ENCODE measurements around the gene RALB. TPM values are rescaled to one million over a fixed set of nuclear protein-coding genes. Genes with fewer than 3 reads are reported as not detected.
A peak's percentile ranks its signal among the peaks of the same experiment; 100 is the strongest.

Gene RALB
- total RNA-seq, 1 experiment from 2014 or later: 17.1 TPM

GRCh38 chr2:120288016-120288373 lies 35.3 kb downstream of the RALB start:
- H3K4me3 Mint-ChIP-seq: no peak overlapping the region
- peaks cover 3% of the 10 kb centered on the region; the same call in 1 of the 2 replicates for H3K36me3 Mint-ChIP-seq
- H3K9me3 Mint-ChIP-seq: no peaks in the 10 kb centered on the region
- no peak for TF ChIP-seq GABPB1 (CRISPR knock-in tag; IDR thresholded peaks at IDR 0.05)
- TF ChIP-seq, protein P1, sequence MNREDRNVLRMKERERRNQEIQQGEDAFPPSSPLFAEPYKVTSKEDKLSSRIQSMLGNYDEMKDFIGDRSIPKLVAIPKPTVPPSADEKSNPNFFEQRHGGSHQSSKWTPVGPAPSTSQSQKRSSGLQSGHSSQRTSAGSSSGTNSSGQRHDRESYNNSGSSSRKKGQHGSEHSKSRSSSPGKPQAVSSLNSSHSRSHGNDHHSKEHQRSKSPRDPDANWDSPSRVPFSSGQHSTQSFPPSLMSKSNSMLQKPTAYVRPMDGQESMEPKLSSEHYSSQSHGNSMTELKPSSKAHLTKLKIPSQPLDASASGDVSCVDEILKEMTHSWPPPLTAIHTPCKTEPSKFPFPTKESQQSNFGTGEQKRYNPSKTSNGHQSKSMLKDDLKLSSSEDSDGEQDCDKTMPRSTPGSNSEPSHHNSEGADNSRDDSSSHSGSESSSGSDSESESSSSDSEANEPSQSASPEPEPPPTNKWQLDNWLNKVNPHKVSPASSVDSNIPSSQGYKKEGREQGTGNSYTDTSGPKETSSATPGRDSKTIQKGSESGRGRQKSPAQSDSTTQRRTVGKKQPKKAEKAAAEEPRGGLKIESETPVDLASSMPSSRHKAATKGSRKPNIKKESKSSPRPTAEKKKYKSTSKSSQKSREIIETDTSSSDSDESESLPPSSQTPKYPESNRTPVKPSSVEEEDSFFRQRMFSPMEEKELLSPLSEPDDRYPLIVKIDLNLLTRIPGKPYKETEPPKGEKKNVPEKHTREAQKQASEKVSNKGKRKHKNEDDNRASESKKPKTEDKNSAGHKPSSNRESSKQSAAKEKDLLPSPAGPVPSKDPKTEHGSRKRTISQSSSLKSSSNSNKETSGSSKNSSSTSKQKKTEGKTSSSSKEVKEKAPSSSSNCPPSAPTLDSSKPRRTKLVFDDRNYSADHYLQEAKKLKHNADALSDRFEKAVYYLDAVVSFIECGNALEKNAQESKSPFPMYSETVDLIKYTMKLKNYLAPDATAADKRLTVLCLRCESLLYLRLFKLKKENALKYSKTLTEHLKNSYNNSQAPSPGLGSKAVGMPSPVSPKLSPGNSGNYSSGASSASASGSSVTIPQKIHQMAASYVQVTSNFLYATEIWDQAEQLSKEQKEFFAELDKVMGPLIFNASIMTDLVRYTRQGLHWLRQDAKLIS (CRISPR knock-in tag; IDR thresholded peaks at IDR 0.05; ENCODE audit: borderline replicate concordance): no peak
- TF ChIP-seq MAX (CRISPR knock-in tag; IDR thresholded peaks at IDR 0.05): no peak
- no peak for TF ChIP-seq ATF6 (CRISPR knock-in tag; IDR thresholded peaks at IDR 0.05)
- no peak for TF ChIP-seq ZNF416 (CRISPR knock-in tag; IDR thresholded peaks at IDR 0.05)
- TF ChIP-seq, protein P2, sequence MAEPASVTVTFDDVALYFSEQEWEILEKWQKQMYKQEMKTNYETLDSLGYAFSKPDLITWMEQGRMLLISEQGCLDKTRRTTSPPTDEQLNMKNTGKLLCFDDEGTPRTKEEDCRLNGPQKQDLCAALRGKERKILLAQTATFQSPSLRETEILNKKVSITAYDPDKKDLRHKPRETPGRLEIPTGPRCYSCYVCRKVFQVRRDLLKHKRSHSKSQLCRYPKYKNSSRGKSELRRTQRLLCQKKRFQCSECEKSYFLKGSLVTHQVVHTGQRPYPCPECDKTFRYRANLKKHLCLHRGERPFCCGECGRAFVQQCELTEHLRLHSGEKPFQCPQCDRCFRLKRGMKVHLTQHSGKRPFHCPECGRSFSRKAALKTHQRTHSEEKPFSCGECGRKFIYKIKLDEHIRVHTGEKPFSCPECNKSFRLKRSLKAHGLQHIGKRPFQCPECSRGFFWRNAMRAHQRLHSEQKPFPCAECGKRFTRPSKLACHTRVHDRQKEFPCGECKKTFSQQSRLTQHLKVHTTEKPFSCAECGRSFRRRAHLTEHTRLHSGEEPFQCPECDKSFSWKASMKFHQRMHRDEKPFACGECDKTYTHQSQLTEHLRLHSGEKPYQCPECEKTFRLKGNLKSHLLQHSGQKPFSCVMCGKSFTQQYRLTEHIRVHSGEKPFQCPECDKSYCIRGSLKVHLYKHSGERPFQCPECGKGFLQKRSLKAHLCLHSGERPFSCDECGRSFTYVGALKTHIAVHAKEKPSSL (CRISPR knock-in tag; conservative IDR thresholded peaks at IDR 0.05): no peak
- no peak for TF ChIP-seq STAT6 (CRISPR knock-in tag; conservative IDR thresholded peaks at IDR 0.05; ENCODE audit: low read depth)
- no peak for TF ChIP-seq ATF3 (CRISPR knock-in tag; conservative IDR thresholded peaks at IDR 0.05)
- ChIA-PET POLR2A (no interaction called here), CTCF (no interaction called here)
- DNase-seq (ENCODE audit: low spot score) (no peak), ATAC-seq (no peak)
- no peaks in the 10 kb centered on the region for H3K27me3 Mint-ChIP-seq (ENCODE audit: low read depth)
- H3K4me1 Mint-ChIP-seq: peaks cover 67% of the 10 kb centered on the region
- no peak overlapping the region for H3K27ac Mint-ChIP-seq

GRCh38 chr2:120289221-120289906 lies 36.7 kb downstream of the RALB start:
- H3K9me3 Mint-ChIP-seq: no peaks in the 10 kb centered on the region
- H3K4me1 Mint-ChIP-seq: peaks cover 67% of the 10 kb centered on the region
- CTCF ChIA-PET: interaction anchor here (0.7 kb wide), 2 partner anchors 24 to 264 kb away, joined by 4 to 8 read pairs; no protein-coding TSS in a partner anchor
- H3K36me3 Mint-ChIP-seq: peaks cover 3% of the 10 kb centered on the region; the same call in 1 of the 2 replicates
- POLR2A ChIA-PET: no interaction called here
- no peak overlapping the region for H3K4me3 Mint-ChIP-seq
- peak; percentile 60 for ATAC-seq
- no peak for DNase-seq (ENCODE audit: low spot score)
- no peaks in the 10 kb centered on the region for H3K27me3 Mint-ChIP-seq (ENCODE audit: low read depth)
- peak overlapping the region; percentile 60; the same call in 1 of the 2 replicates for H3K27ac Mint-ChIP-seq
- TF ChIP-seq NR1H2 (CRISPR knock-in tag; IDR thresholded peaks at IDR 0.05): no peak
- TF ChIP-seq, protein P3, sequence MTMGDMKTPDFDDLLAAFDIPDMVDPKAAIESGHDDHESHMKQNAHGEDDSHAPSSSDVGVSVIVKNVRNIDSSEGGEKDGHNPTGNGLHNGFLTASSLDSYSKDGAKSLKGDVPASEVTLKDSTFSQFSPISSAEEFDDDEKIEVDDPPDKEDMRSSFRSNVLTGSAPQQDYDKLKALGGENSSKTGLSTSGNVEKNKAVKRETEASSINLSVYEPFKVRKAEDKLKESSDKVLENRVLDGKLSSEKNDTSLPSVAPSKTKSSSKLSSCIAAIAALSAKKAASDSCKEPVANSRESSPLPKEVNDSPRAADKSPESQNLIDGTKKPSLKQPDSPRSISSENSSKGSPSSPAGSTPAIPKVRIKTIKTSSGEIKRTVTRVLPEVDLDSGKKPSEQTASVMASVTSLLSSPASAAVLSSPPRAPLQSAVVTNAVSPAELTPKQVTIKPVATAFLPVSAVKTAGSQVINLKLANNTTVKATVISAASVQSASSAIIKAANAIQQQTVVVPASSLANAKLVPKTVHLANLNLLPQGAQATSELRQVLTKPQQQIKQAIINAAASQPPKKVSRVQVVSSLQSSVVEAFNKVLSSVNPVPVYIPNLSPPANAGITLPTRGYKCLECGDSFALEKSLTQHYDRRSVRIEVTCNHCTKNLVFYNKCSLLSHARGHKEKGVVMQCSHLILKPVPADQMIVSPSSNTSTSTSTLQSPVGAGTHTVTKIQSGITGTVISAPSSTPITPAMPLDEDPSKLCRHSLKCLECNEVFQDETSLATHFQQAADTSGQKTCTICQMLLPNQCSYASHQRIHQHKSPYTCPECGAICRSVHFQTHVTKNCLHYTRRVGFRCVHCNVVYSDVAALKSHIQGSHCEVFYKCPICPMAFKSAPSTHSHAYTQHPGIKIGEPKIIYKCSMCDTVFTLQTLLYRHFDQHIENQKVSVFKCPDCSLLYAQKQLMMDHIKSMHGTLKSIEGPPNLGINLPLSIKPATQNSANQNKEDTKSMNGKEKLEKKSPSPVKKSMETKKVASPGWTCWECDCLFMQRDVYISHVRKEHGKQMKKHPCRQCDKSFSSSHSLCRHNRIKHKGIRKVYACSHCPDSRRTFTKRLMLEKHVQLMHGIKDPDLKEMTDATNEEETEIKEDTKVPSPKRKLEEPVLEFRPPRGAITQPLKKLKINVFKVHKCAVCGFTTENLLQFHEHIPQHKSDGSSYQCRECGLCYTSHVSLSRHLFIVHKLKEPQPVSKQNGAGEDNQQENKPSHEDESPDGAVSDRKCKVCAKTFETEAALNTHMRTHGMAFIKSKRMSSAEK (CRISPR knock-in tag; IDR thresholded peaks at IDR 0.05; ENCODE audit: borderline replicate concordance): no peak
- TF ChIP-seq ATF1 (CRISPR knock-in tag; IDR thresholded peaks at IDR 0.05): no peak
- TF ChIP-seq TEAD1 (CRISPR knock-in tag; IDR thresholded peaks at IDR 0.05): no peak
- no peak for TF ChIP-seq IRF1 (CRISPR knock-in tag; IDR thresholded peaks at IDR 0.05)
- no peak for TF ChIP-seq ATF2 (CRISPR knock-in tag; IDR thresholded peaks at IDR 0.05; ENCODE audit: borderline replicate concordance, low read depth)
